ENCODE results near the gene SNAI1. TPM values are rescaled to one million over a fixed set of nuclear protein-coding genes. Genes with fewer than 3 reads are reported as not detected.

Gene SNAI1
- total and polyA plus RNA-seq, 8 donors, result 2.8 to 12.2 (median 8.5) TPM

- Histone ChIP-seq H3K27ac (no peak overlapping the region), H3K9me3 (no peaks in the 10 kb centered on the region), H3K36me3 (no peaks in the 10 kb centered on the region), H3K4me1 (peaks cover 5 to 14% of the 10 kb centered on the region in 2 donors), H3K4me3 (no peak overlapping the region), H3K27me3 (peaks cover 0 to 21% of the 10 kb centered on the region in 2 donors)
- DNase-seq, result no peak
- intact Hi-C loops (cut with DNase I), result no loop called here
- no peak for TF ChIP-seq CTCF (IDR thresholded peaks at IDR 0.05)
- no peak for ATAC-seq
Observed at GRCh38 chr20:50012282-50013263, 29.8 kb downstream of the SNAI1 start.

- intact Hi-C loops (cut with DNase I), result no loop called here
- peaks cover 6 to 14% of the 10 kb centered on the region in 2 donors for H3K4me1 ChIP-seq
- H3K36me3 ChIP-seq, result no peaks in the 10 kb centered on the region
- H3K27ac ChIP-seq, result no peak overlapping the region
- H3K4me3 ChIP-seq, result no peak overlapping the region
- DNase-seq, result no peak
- ATAC-seq, result no peak
- TF ChIP-seq CTCF (IDR thresholded peaks at IDR 0.05), result no peak
- no peaks in the 10 kb centered on the region for H3K9me3 ChIP-seq
- H3K27me3 ChIP-seq, result peaks cover 0 to 18% of the 10 kb centered on the region in 2 donors
Observed at GRCh38 chr20:50013976-50014375, 31.2 kb downstream of the SNAI1 start.

- no peak overlapping the region for H3K4me3 ChIP-seq
- H3K9me3 ChIP-seq, result no peaks in the 10 kb centered on the region
- ATAC-seq (peak; percentile 20), DNase-seq (peak in 2 of 4 donors; percentile 67 to 82)
- H3K27me3 ChIP-seq, result peaks cover 0 to 9% of the 10 kb centered on the region in 2 donors
- no peaks in the 10 kb centered on the region for H3K36me3 ChIP-seq
- intact Hi-C loops (cut with DNase I), result no loop called here
- no peak overlapping the region for H3K27ac ChIP-seq
- peaks cover 6 to 14% of the 10 kb centered on the region in 2 donors for H3K4me1 ChIP-seq
- no peak for TF ChIP-seq CTCF (IDR thresholded peaks at IDR 0.05)
Observed at GRCh38 chr20:50014570-50015562, 32.1 kb downstream of the SNAI1 start.

GRCh38 chr20:50015636-50015992, 32.8 kb downstream of the SNAI1 start:
- intact Hi-C loops (cut with DNase I), result no loop called here

More at GRCh38 chr20:50015636-50015992, 32.8 kb downstream of the SNAI1 start:
- Histone ChIP-seq H3K9me3 (no peaks in the 10 kb centered on the region), H3K27ac (no peak overlapping the region), H3K4me1 (peaks cover 6 to 21% of the 10 kb centered on the region in 2 donors), H3K27me3 (peaks cover 0 to 2% of the 10 kb centered on the region in 2 donors), H3K4me3 (no peak overlapping the region), H3K36me3 (no peaks in the 10 kb centered on the region)
- TF ChIP-seq CTCF (IDR thresholded peaks at IDR 0.05), result no peak
- DNase-seq (no peak), ATAC-seq (no peak)

Measured in left lung (tissue), 10 donors.